ENCODE measurements around the gene WDR4.
"Not testable (repeated sequence)": the region's sequence is repeated elsewhere in the genome, so short reads cannot be mapped to it uniquely, and the experiment has no call there.

The WDR4 gene

DNA sequence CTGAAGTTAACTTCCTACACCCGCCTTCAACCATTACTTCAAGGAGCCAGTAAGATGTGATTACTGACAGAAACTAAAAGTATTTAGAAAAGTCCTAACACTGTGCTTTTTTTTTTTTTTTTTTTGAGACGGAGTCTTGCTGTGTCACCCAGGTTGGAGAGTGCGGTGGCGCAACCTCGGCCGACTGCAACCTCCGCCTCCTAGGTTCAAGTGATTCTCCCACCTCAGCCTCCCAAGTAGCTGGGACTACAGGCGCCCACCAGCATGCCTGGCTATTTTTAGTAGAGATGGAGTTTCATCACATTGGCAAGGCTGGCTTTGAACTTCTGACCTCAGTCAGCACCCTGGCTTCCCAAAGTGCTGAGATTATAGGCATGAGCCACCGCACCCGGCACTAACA is 3.5 kb downstream of the WDR4 start:
- DNase-seq (ENCODE audit: low read depth in 2 of 2), result not testable (repeated sequence)

GRCh38 chr21:42873096-42873495 is 6.2 kb downstream of the WDR4 start:
- DNase-seq (ENCODE audit: low read depth in 2 of 2), result no peak

GRCh38 chr21:42868196-42868595 is 11.1 kb downstream of the WDR4 start:
- DNase-seq (ENCODE audit: low read depth in 2 of 2), result no peak

- DNase-seq (ENCODE audit: low read depth in 2 of 2), result no peak
These were observed 13.6 kb downstream of the WDR4 start for GRCh38 chr21:42865776-42866160.

GRCh38 chr21:42864815-42865775 is 14.2 kb downstream of the WDR4 start:
- no peak for DNase-seq (ENCODE audit: low read depth in 2 of 2)

- no peak for DNase-seq (ENCODE audit: low read depth in 2 of 2)
These were observed 15.1 kb downstream of the WDR4 start for GRCh38 chr21:42864286-42864685.

DNA sequence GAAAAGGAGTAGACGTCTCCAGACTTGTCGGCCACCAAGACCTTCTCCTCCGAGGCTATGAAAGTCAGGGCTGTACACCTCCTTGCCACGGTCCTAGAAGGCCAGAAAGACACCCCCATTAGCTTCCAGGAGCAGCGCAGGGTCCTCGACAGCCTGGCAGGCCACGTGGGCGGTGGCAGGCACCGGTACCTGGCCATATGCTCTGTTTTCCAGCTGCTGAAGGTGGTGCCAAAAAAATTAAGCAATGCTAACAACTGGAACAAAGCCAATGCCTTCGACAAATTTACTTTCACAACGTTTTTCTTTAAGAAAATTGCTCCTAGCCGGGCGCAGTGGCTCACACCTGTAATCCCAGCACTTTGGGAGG is 15.9 kb downstream of the WDR4 start:
- DNase-seq (ENCODE audit: low read depth in 2 of 2), result no peak

GRCh38 chr21:42862774-42863503 is 16.4 kb downstream of the WDR4 start:
- DNase-seq (ENCODE audit: low read depth in 2 of 2), result no peak

GRCh38 chr21:42861848-42862400 is 17.4 kb downstream of the WDR4 start:
- DNase-seq (ENCODE audit: low read depth in 2 of 2), result no peak

DNA sequence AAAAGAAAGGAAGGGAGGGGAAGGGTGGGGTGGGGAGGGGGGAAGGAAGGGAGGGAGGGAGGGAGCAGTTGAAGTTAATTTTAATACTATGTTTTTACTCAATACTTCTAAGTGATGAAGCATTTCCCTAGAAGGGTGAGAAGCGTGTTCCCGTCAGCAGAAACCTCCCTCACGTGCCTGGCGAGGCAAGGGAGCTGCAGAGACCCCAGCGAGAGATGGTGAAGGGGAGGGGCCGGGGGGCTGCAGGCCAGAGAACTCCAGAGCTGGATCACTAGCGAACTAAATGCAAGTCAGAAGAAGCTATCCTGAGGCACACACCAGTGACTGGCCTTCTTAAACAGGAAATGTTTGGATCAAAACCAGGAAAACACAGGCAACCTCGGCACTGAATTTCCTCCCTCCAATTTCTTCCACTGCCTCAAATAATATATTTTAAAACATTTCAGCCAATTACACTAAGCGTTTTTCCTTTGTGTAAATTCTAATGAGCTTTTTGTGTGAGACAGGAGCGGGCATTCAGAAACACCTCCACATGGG is 18.0 kb downstream of the WDR4 start:
- no peak for DNase-seq (ENCODE audit: low read depth in 2 of 2)

DNA sequence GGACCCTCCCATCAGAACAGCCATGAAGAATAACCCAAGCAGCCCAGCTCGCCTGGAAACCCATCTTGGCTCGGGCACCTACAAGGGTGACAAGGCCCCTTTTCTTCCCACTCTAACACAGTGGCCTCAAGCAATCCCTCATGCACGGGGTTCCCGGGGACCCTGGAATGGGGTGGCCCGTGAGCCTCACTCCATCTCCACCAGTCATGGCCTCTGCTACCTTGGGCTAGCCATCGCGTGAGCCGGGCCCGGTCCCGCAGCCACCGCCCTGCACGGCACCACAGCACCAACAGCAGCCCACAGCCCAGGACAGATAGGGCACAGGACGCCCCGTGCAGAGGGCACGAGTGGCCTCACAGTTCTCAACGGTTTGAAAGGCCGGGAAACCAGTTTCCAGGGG is 19.0 kb downstream of the WDR4 start:
- no peak for DNase-seq (ENCODE audit: low read depth in 2 of 2)

DNA sequence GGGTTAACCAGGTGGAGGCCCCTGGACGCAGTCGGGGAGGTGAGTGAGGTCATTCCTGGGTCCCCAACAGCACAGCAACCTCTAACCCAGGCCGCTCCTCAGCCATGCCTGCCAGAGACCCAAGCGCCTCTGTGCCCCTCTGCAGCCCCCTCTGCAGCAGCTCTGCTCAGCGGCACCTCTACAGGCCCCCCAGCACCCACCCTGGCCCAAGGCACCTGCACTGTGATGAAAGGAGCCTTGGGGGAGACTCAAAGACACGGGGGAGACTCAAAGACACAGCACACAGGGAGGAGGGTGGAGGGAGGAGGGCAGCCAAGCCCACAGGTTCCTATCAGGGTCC is 19.5 kb downstream of the WDR4 start:
- no peak for DNase-seq (ENCODE audit: low read depth in 2 of 2)

GRCh38 chr21:42858957-42859890 is 20.1 kb downstream of the WDR4 start:
- DNase-seq (ENCODE audit: low read depth in 2 of 2), result no peak

DNA sequence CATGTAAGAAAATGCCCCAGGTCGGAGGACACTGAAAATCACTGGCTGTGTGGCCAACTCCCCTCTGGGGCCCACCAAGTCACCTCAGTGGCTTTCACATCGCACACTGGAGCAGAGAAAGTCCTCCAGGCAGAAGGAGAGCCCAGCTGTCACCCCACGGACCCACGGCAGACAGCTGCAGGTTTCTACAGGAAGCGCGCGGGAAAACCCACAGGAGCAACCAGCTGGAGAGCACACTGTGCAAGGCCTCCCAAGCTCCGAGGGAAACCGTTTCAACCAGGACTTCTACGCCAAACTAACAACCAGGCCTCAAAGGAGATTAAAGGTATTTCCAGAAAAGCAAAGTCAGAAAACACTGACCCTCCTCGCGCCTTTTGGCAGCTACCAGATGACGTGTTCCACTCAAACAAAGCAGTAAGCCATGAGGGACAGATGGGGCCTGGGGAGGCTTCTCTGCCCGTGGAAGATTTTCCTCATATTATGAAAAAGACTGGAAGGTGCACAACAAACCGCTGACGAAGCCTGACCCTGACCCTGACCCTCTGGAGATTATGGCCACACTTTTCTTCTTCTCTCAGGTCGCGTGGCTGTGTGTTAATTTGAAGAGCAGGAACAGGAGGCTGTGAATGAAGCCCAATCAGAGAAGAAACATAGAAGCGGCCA is 21.0 kb downstream of the WDR4 start:
- DNase-seq (ENCODE audit: low read depth in 2 of 2), result no peak

DNA sequence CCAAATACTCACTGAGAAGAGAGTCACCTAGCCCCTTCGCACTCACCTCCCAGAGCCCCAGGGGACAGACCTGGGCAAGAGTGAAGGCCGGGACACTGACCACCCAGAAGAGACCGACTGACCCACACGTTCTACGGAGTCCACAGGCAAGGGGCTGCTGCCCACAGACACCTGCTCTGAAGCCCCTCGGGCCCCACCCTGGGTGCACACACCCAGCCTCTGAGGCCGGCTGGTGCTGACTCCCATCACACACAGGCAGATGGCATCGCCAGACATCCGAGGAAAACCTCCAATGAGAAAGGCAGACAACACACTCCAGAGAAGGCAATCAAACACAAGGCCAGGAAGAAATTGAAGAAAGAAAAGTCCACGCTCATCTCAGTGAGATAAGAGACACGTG is 22.1 kb downstream of the WDR4 start:
- no peak for DNase-seq (ENCODE audit: low read depth in 2 of 2)

GRCh38 chr21:42855937-42856335 is 23.4 kb downstream of the WDR4 start:
- DNase-seq (ENCODE audit: low read depth in 2 of 2), result no peak

GRCh38 chr21:42855171-42855936 is 24.0 kb downstream of the WDR4 start:
- DNase-seq (ENCODE audit: low read depth in 2 of 2), result no peak

GRCh38 chr21:42854246-42855010 is 24.9 kb downstream of the WDR4 start:
- no peak for DNase-seq (ENCODE audit: low read depth in 2 of 2)

DNA sequence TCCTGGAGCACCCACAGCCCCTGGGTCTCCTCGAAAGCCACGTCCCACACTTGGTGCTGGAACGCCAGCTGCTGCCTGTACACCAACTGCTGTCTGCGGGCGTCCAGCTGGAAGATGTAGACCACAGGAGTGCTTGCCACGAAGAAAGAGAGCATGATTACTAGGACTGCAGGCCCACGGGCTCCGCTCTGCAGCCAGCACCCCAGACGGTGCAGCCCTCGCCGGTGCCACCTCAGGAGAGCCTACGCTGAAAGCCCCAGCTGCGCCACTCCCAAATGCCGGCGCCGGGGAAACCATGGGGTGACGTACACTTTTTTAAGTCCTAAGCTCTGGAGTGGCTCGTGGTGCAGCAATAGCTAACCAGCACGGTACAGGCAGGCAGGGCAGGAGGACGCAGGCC is 25.7 kb downstream of the WDR4 start:
- DNase-seq (ENCODE audit: low read depth in 2 of 2), result no peak
